ENCODE results near the gene VPS16. TPM values are rescaled to one million over a fixed set of nuclear protein-coding genes. Genes with fewer than 3 reads are reported as not detected.

Gene VPS16
- total RNA-seq, 3 donors from 2014 or later (not counting 1 experiment from before 2014, with no cell fraction given): 108 to 118 (median 109) TPM

DNA sequence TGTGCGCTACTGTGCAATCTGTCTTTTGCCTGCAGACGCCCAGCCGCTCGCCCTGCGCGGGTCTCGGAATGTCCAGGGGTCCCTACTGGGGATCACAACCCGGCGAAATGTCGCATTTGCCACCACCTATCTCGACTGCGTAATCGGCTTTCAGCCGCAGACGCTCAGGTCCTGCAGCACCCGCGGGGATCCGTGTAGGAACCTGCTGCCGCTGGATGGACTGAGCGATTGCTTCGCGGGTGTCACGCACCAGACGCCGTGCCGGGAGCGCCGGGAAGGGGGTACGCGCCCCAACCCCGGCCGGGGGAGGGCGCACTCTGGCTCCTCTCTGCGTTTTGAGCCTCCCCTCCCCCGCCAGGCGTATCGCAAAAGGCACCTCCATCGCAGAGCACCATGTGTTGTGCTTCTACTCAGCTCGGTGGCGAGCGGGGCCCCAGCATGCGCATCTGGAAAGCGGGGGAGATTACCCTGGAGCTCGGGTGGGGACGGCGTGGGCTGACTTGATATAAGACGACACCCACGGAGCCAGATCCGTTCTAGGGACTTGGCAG lies 32.0 kb downstream of the VPS16 start:
- TF ChIP-seq, protein P1, sequence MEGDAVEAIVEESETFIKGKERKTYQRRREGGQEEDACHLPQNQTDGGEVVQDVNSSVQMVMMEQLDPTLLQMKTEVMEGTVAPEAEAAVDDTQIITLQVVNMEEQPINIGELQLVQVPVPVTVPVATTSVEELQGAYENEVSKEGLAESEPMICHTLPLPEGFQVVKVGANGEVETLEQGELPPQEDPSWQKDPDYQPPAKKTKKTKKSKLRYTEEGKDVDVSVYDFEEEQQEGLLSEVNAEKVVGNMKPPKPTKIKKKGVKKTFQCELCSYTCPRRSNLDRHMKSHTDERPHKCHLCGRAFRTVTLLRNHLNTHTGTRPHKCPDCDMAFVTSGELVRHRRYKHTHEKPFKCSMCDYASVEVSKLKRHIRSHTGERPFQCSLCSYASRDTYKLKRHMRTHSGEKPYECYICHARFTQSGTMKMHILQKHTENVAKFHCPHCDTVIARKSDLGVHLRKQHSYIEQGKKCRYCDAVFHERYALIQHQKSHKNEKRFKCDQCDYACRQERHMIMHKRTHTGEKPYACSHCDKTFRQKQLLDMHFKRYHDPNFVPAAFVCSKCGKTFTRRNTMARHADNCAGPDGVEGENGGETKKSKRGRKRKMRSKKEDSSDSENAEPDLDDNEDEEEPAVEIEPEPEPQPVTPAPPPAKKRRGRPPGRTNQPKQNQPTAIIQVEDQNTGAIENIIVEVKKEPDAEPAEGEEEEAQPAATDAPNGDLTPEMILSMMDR (IDR thresholded peaks at IDR 0.05): peak; percentile 42
- H3K4me1 Mint-ChIP-seq: peaks cover 67 to 71% of the 10 kb centered on the region in 2 donors
- under 1% methylated on average over 49 of the region's 49 CpGs for WGBS (ENCODE audit: insufficient coverage)
- DNase-seq (peak; percentile 65 to 89), ATAC-seq (peak; percentile 44 to 53 (median 49))
- no peaks in the 10 kb centered on the region for H3K9me3 ChIP-seq (ENCODE audit: control insufficient read depth, insufficient read depth, low read length)
- no peaks in the 10 kb centered on the region for H3K27me3 ChIP-seq (ENCODE audit: control insufficient read depth, insufficient read depth, low read length)
- peak overlapping the region; percentile 58 for H3K27ac ChIP-seq (ENCODE audit: low read length)
- H3K27ac Mint-ChIP-seq: peak overlapping the region; percentile 74 to 85
- intact Hi-C loops (cut with micrococcal nuclease): loop anchor here (2.0 to 5.0 kb wide), 2 partner anchors 32 to 35 kb away; partner anchors contain the start of genes PCED1A and VPS16
- H3K27me3 Mint-ChIP-seq (ENCODE audit: low read depth in 2 of 2): no peaks in the 10 kb centered on the region
- no peaks in the 10 kb centered on the region for H3K36me3 Mint-ChIP-seq
- no peaks in the 10 kb centered on the region for H3K9me3 Mint-ChIP-seq
- peaks cover 55% of the 10 kb centered on the region for H3K4me1 ChIP-seq (ENCODE audit: control insufficient read depth, insufficient read depth, low read length)
- H3K4me3 ChIP-seq (ENCODE audit: low read length): peak overlapping the region; percentile 67
- H3K36me3 ChIP-seq (ENCODE audit: control insufficient read depth, insufficient read depth, low read length): no peaks in the 10 kb centered on the region
- peak overlapping the region; percentile 91 for H3K4me3 Mint-ChIP-seq

DNA sequence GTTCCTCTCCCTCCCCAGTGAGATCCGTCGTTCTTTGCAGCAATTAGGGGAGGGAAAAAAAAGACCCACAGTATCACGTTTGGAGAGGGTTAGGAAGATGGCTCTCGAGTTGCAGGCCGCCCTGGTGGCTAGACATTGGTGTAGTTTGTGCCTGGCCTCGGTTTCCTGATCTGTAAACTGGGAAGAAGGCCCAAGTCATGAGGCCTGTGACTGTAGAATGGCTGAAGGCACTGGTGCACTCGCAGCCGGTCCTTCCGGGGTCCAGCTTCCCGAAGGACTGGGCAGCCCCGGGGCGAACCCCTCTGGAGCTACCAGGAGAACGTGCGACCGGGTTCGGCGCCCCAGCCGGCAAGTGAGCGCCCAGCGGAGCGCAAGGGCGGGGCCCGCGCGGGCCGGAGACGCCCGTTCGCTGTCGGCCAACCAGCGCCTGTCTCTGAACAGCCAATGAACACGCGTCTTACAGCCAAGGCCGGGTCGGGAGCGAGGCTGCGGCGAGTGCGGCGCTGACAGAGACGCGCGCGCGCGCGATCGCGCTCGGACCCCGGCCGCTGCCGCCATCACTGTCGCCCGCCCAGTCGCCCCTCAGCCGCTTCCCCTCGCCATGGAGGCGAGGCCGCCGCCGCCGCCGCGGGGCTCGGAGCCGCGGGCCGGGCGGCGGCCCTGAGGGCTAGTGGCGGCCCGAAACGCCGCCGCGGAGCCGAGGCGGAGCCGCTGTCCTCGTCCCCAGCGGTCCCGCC lies 32.6 kb downstream of the VPS16 start, which contains the start of gene PTPRA:
Gene PTPRA, plus strand, starts transcription at position 472 of the 737 bp plus-strand sequence. CDS start 90,797 bp downstream, outside the sequence.
- H3K27me3 ChIP-seq (ENCODE audit: control insufficient read depth, insufficient read depth, low read length): no peaks in the 10 kb centered on the region
- peaks cover 65 to 68% of the 10 kb centered on the region in 2 donors for H3K4me1 Mint-ChIP-seq
- H3K4me3 Mint-ChIP-seq: peak within 1 kb of the TSS; percentile 91
- intact Hi-C loops (cut with micrococcal nuclease): loop anchor here (2.0 to 5.0 kb wide), 2 partner anchors 32 to 34 kb away; partner anchors contain the start of genes PCED1A and VPS16
- H3K36me3 Mint-ChIP-seq: no peaks in the 10 kb centered on the region
- ATAC-seq: peak; percentile 89 to 97 (median 91)
- H3K27me3 Mint-ChIP-seq (ENCODE audit: low read depth in 2 of 2): no peaks in the 10 kb centered on the region
- H3K4me1 ChIP-seq (ENCODE audit: control insufficient read depth, insufficient read depth, low read length): peaks cover 48% of the 10 kb centered on the region
- H3K36me3 ChIP-seq (ENCODE audit: control insufficient read depth, insufficient read depth, low read length): no peaks in the 10 kb centered on the region
- H3K4me3 ChIP-seq (ENCODE audit: low read length): peak within 1 kb of the TSS; percentile 94
- peak within 1 kb of the TSS; percentile 58 for H3K27ac ChIP-seq (ENCODE audit: low read length)
- WGBS (ENCODE audit: insufficient coverage): under 1% methylated on average over 83 of the region's 83 CpGs
- peak; percentile 94 to 95 for DNase-seq
- H3K27ac Mint-ChIP-seq: peak within 1 kb of the TSS; percentile 74 to 85
- no peaks in the 10 kb centered on the region for H3K9me3 Mint-ChIP-seq
- no peaks in the 10 kb centered on the region for H3K9me3 ChIP-seq (ENCODE audit: control insufficient read depth, insufficient read depth, low read length)
- TF ChIP-seq, protein P1 (IDR thresholded peaks at IDR 0.05): no peak

DNA sequence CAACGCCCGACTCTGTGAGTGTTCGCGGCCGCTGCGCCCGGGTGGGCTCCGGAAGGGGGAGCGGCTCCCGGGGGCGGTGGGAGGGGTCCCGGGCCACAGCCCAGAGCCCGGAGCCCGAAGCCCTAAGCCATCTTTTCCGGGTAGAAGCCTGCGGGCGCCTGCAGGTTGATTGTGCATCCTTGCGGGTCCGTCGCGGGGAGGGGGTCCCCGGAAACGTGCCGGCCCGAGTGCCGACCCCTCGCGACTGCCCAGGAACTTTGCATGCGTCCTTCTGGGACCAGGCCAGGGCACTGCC lies 33.1 kb downstream of the VPS16 start:
- H3K9me3 ChIP-seq (ENCODE audit: control insufficient read depth, insufficient read depth, low read length): no peaks in the 10 kb centered on the region
- no peaks in the 10 kb centered on the region for H3K36me3 ChIP-seq (ENCODE audit: control insufficient read depth, insufficient read depth, low read length)
- H3K27ac Mint-ChIP-seq: peak overlapping the region; percentile 74 to 76
- ATAC-seq (peak in 1 of 3 donors; percentile 49), DNase-seq (peak in 1 of 2 donors; percentile 75)
- H3K4me3 ChIP-seq (ENCODE audit: low read length): peak overlapping the region; percentile 94
- no peaks in the 10 kb centered on the region for H3K27me3 ChIP-seq (ENCODE audit: control insufficient read depth, insufficient read depth, low read length)
- H3K4me1 Mint-ChIP-seq: peaks cover 68 to 71% of the 10 kb centered on the region in 2 donors
- H3K27me3 Mint-ChIP-seq (ENCODE audit: low read depth in 2 of 2): no peaks in the 10 kb centered on the region
- peaks cover 46% of the 10 kb centered on the region for H3K4me1 ChIP-seq (ENCODE audit: control insufficient read depth, insufficient read depth, low read length)
- WGBS (ENCODE audit: insufficient coverage): under 1% methylated on average over 29 of the region's 29 CpGs
- TF ChIP-seq, protein P1 (IDR thresholded peaks at IDR 0.05): no peak
- peak overlapping the region; percentile 82 for H3K4me3 Mint-ChIP-seq
- no peaks in the 10 kb centered on the region for H3K9me3 Mint-ChIP-seq
- intact Hi-C loops (cut with micrococcal nuclease): loop anchor here (1.0 to 5.0 kb wide), 3 partner anchors 7 to 34 kb away; partner anchors contain the start of genes PCED1A and VPS16
- H3K36me3 Mint-ChIP-seq: no peaks in the 10 kb centered on the region
- H3K27ac ChIP-seq (ENCODE audit: low read length): peak overlapping the region; percentile 57
